NK-92 (cell line): ENCODE data around the gene ZNF592.

Experiments
- DNase-seq: peaks from one replicate; lab custom pipeline; 2025; ENCODE audit not compliant: unreplicated experiment; lab: John Stamatoyannopoulos, UW

Gene ZNF592

GRCh38 chr15:84805221-84805620 is 56.8 kb downstream of the ZNF592 start:
- DNase-seq, result no peak

GRCh38 chr15:84807228-84807627 is 58.8 kb downstream of the ZNF592 start:
- no peak for DNase-seq

- no peak for DNase-seq
Observed at GRCh38 chr15:84810073-84810840, 61.9 kb downstream of the ZNF592 start.

GRCh38 chr15:84811151-84811550 is 62.8 kb downstream of the ZNF592 start:
- DNase-seq, result no peak

GRCh38 chr15:84811828-84812227 is 63.4 kb downstream of the ZNF592 start:
- no peak for DNase-seq

GRCh38 chr15:84812842-84813241 is 64.5 kb downstream of the ZNF592 start:
- DNase-seq, result no peak

GRCh38 chr15:84813435-84813834 is 65.0 kb downstream of the ZNF592 start:
- no peak for DNase-seq

GRCh38 chr15:84813931-84814330 is 65.5 kb downstream of the ZNF592 start:
- no peak for DNase-seq

GRCh38 chr15:84814916-84815315 is 66.5 kb downstream of the ZNF592 start:
- no peak for DNase-seq

- DNase-seq, result no peak
Observed at GRCh38 chr15:84816694-84817465, 68.5 kb downstream of the ZNF592 start, which contains the start of gene ALPK3. Gene ALPK3, plus strand, starts transcription at chr15:84817356. Its CDS starts 97 bp downstream, at chr15:84817453.

- no peak for DNase-seq
Observed at GRCh38 chr15:84817466-84818081, 69.2 kb downstream of the ZNF592 start.

- no peak for DNase-seq
Observed at GRCh38 chr15:84818261-84819131, 70.1 kb downstream of the ZNF592 start.

- DNase-seq, result no peak
Observed at GRCh38 chr15:84819291-84819768, 70.9 kb downstream of the ZNF592 start.

GRCh38 chr15:84819791-84820190 is 71.4 kb downstream of the ZNF592 start:
- DNase-seq, result no peak

GRCh38 chr15:84821501-84822021 is 73.2 kb downstream of the ZNF592 start:
- no peak for DNase-seq

GRCh38 chr15:84822653-84823281 is 74.4 kb downstream of the ZNF592 start:
- DNase-seq, result no peak

GRCh38 chr15:84823282-84823878 is 75.0 kb downstream of the ZNF592 start:
- no peak for DNase-seq

- DNase-seq, result no peak
Observed at GRCh38 chr15:84824260-84825007, 76.0 kb downstream of the ZNF592 start.

GRCh38 chr15:84826369-84826823 is 78.0 kb downstream of the ZNF592 start:
- DNase-seq, result no peak
